ENCODE data around the gene ABCC9. TPM values are rescaled to one million over a fixed set of nuclear protein-coding genes. Genes with fewer than 3 reads are reported as not detected.

The ABCC9 gene
- total RNA-seq, result 10 to 100 TPM; 10.2 to 52.0 (median 27.5) TPM

GRCh38 chr12:21940549-21941505 is at the start of gene ABCC9:
Gene ABCC9, minus strand, starts transcription at chr12:21941426. Its CDS starts 4,752 bp downstream, at chr12:21936674.
- Histone ChIP-seq H3K27ac (peak within 1 kb of the TSS; percentile 37 to 79), H3K9me3 (peaks cover 0 to 5% of the 10 kb centered on the region in 2 donors), H3K27me3 (peaks cover 0 to 51% of the 10 kb centered on the region in 2 donors), H3K4me3 (peak within 1 kb of the TSS; percentile 37 to 68 (median 46)), H3K4me1 (peaks cover 0 to 4% of the 10 kb centered on the region in 2 donors), H3K36me3 (no peaks in the 10 kb centered on the region)
- DNase-seq (ENCODE audit: low spot score in 2 of 2), result no peak
- TF ChIP-seq POLR2A (IDR thresholded peaks at IDR 0.05) (no peak), POLR2AphosphoS5 (IDR thresholded peaks at IDR 0.05) (no peak), CTCF (IDR thresholded peaks at IDR 0.05) (no peak)
- intact Hi-C loops (cut with DNase I; ENCODE audit: low total_unique reads), result no loop called here

- intact Hi-C loops (cut with DNase I; ENCODE audit: low total_unique reads), result no loop called here
- H3K4me3 ChIP-seq, result no peak overlapping the region
- no peaks in the 10 kb centered on the region for H3K9me3 ChIP-seq
- DNase-seq (ENCODE audit: low spot score in 2 of 2), result no peak
- TF ChIP-seq POLR2A (IDR thresholded peaks at IDR 0.05) (no peak), POLR2AphosphoS5 (IDR thresholded peaks at IDR 0.05) (no peak), CTCF (IDR thresholded peaks at IDR 0.05) (peak in 2 of 3 donors; percentile 37 to 53)
- no peaks in the 10 kb centered on the region for H3K4me1 ChIP-seq
- no peaks in the 10 kb centered on the region for H3K27me3 ChIP-seq
- H3K36me3 ChIP-seq, result no peaks in the 10 kb centered on the region
- H3K27ac ChIP-seq, result no peak overlapping the region
These were observed 48.7 kb upstream of the ABCC9 start for GRCh38 chr12:21989819-21990412.

GRCh38 chr12:21988619-21989018 is 47.4 kb upstream of the ABCC9 start:
- DNase-seq (ENCODE audit: low spot score in 2 of 2), result no peak
- no peak for TF ChIP-seq POLR2A (IDR thresholded peaks at IDR 0.05)
- no peak for TF ChIP-seq POLR2AphosphoS5 (IDR thresholded peaks at IDR 0.05)
- no peak for TF ChIP-seq CTCF (IDR thresholded peaks at IDR 0.05)
- H3K9me3 ChIP-seq, result no peaks in the 10 kb centered on the region
- intact Hi-C loops (cut with DNase I; ENCODE audit: low total_unique reads), result no loop called here
- no peaks in the 10 kb centered on the region for H3K27me3 ChIP-seq
- no peak overlapping the region for H3K4me3 ChIP-seq
- no peak overlapping the region for H3K27ac ChIP-seq
- H3K36me3 ChIP-seq, result no peaks in the 10 kb centered on the region
- H3K4me1 ChIP-seq, result no peaks in the 10 kb centered on the region

- no peaks in the 10 kb centered on the region for H3K27me3 ChIP-seq
- H3K4me3 ChIP-seq, result no peak overlapping the region
- H3K27ac ChIP-seq, result no peak overlapping the region
- TF ChIP-seq CTCF (IDR thresholded peaks at IDR 0.05), result no peak
- TF ChIP-seq POLR2AphosphoS5 (IDR thresholded peaks at IDR 0.05), result no peak
- no peak for TF ChIP-seq POLR2A (IDR thresholded peaks at IDR 0.05)
- no peaks in the 10 kb centered on the region for H3K4me1 ChIP-seq
- H3K36me3 ChIP-seq, result no peaks in the 10 kb centered on the region
- intact Hi-C loops (cut with DNase I; ENCODE audit: low total_unique reads), result no loop called here
- no peaks in the 10 kb centered on the region for H3K9me3 ChIP-seq
- DNase-seq (ENCODE audit: low spot score in 2 of 2), result no peak
These were observed 46.5 kb upstream of the ABCC9 start for GRCh38 chr12:21987755-21988154.

- TF ChIP-seq CTCF (IDR thresholded peaks at IDR 0.05) (no peak), POLR2A (IDR thresholded peaks at IDR 0.05) (no peak), POLR2AphosphoS5 (IDR thresholded peaks at IDR 0.05) (no peak)
- H3K27me3 ChIP-seq, result no peaks in the 10 kb centered on the region
- H3K27ac ChIP-seq, result no peak overlapping the region
- no peak overlapping the region for H3K4me3 ChIP-seq
- DNase-seq (ENCODE audit: low spot score in 2 of 2), result no peak
- intact Hi-C loops (cut with DNase I; ENCODE audit: low total_unique reads), result no loop called here
- H3K36me3 ChIP-seq, result no peaks in the 10 kb centered on the region
- no peaks in the 10 kb centered on the region for H3K9me3 ChIP-seq
- H3K4me1 ChIP-seq, result no peaks in the 10 kb centered on the region
These were observed 43.9 kb upstream of the ABCC9 start for GRCh38 chr12:21985155-21985554.

All from breast epithelium (tissue), 4 donors.